AG09309 (cell line): ENCODE results near the gene IMPDH2.

ENCODE experiments used
- DNase-seq: peaks from one replicate; pipeline ENCODE4 v3.0.0-alpha.2; 2010; ENCODE audit warnings: low read depth
- H3K4me3 ChIP-seq: 2 replicates; pipeline ENCODE4 v1.5.1; 2011; ENCODE audit warnings: mild to moderate bottlenecking, low read depth, low read length, moderate library complexity; ENCODE audit not compliant: control insufficient read depth
- TF ChIP-seq, protein P1 (sequence below): IDR thresholded peaks from 2 replicates; pipeline ENCODE4 v1.5.1; 2011; ENCODE audit warnings: mild to moderate bottlenecking, low read depth, low read length, inconsistent platforms; ENCODE audit not compliant: insufficient read depth, control insufficient read depth; ENCODE audit errors: missing control alignments

Gene IMPDH2

DNA sequence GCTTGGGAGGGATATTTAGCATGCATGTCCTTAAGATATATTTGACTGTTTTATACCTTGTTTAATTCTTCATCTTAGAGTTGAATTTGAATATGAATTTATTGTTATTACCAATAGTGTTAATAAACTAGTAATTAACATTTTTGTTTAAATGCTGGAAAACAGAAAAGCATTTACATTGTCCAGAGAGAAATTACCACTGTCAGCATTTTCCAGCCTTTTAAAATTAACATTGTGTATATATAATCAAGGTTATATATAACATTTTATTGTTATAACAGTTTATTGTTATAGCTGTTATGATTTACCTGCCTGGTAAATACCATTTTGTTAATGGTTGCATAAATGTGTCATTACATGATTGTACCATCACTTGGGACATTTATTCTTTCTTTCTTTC lies 47.2 kb downstream of the IMPDH2 start:
- TF ChIP-seq, protein P1, sequence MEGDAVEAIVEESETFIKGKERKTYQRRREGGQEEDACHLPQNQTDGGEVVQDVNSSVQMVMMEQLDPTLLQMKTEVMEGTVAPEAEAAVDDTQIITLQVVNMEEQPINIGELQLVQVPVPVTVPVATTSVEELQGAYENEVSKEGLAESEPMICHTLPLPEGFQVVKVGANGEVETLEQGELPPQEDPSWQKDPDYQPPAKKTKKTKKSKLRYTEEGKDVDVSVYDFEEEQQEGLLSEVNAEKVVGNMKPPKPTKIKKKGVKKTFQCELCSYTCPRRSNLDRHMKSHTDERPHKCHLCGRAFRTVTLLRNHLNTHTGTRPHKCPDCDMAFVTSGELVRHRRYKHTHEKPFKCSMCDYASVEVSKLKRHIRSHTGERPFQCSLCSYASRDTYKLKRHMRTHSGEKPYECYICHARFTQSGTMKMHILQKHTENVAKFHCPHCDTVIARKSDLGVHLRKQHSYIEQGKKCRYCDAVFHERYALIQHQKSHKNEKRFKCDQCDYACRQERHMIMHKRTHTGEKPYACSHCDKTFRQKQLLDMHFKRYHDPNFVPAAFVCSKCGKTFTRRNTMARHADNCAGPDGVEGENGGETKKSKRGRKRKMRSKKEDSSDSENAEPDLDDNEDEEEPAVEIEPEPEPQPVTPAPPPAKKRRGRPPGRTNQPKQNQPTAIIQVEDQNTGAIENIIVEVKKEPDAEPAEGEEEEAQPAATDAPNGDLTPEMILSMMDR = no peak
- H3K4me3 ChIP-seq = no peak overlapping the region
- DNase-seq = no peak

GRCh38 chr3:48980295-48980694 lies 48.9 kb downstream of the IMPDH2 start:
- TF ChIP-seq, protein P1 = no peak
- no peak overlapping the region for H3K4me3 ChIP-seq
- no peak for DNase-seq

- no peak for DNase-seq
- H3K4me3 ChIP-seq = no peak overlapping the region
- TF ChIP-seq, protein P1 = no peak
These were observed 49.7 kb downstream of the IMPDH2 start for GRCh38 chr3:48979451-48979850.
